NOMO-1 treated with dmso at 0.1 percent for 144 hours (cell line): ENCODE data around the gene SURF4.
"Not testable (repeated sequence)": the region's sequence is repeated elsewhere in the genome, so short reads cannot be mapped to it uniquely, and the experiment has no call there.

ENCODE experiments used
- DNase-seq: peaks from one replicate; lab custom pipeline; 2025; ENCODE audit not compliant: unreplicated experiment; lab: John Stamatoyannopoulos, UW

Gene SURF4

GRCh38 chr9:133335924-133336811, 39.7 kb downstream of the SURF4 start, which contains the start of gene SURF6:
SURF6 (minus strand) TSS chr9:133336188; CDS start chr9:133336132, 56 bp downstream.
- DNase-seq, result peak; percentile 92

GRCh38 chr9:133334888-133335287, 41.0 kb downstream of the SURF4 start:
- not testable (repeated sequence) for DNase-seq

GRCh38 chr9:133334161-133334560, 41.7 kb downstream of the SURF4 start:
- DNase-seq, result no peak

- DNase-seq, result no peak
Observed at GRCh38 chr9:133333566-133333965, 42.3 kb downstream of the SURF4 start.

- DNase-seq, result no peak
Observed at GRCh38 chr9:133333011-133333410, 42.8 kb downstream of the SURF4 start.

GRCh38 chr9:133332381-133332730, 43.5 kb downstream of the SURF4 start:
- DNase-seq, result no peak

GRCh38 chr9:133331641-133332380, 44.0 kb downstream of the SURF4 start:
- no peak for DNase-seq

- no peak for DNase-seq
Observed at GRCh38 chr9:133331221-133331620, 44.6 kb downstream of the SURF4 start.

- not testable (repeated sequence) for DNase-seq
Observed at GRCh38 chr9:133329306-133330156, 46.3 kb downstream of the SURF4 start.

GRCh38 chr9:133327834-133328484, 47.9 kb downstream of the SURF4 start:
- no peak for DNase-seq

- DNase-seq, result not testable (repeated sequence)
Observed at GRCh38 chr9:133327021-133327420, 48.8 kb downstream of the SURF4 start.

GRCh38 chr9:133323991-133324703, 51.7 kb downstream of the SURF4 start:
- DNase-seq, result no peak

GRCh38 chr9:133323211-133323610, 52.6 kb downstream of the SURF4 start:
- no peak for DNase-seq

- no peak for DNase-seq
Observed at GRCh38 chr9:133322701-133323100, 53.2 kb downstream of the SURF4 start.

- no peak for DNase-seq
Observed at GRCh38 chr9:133321411-133321935, 54.4 kb downstream of the SURF4 start.

- DNase-seq, result no peak
Observed at GRCh38 chr9:133320421-133320881, 55.4 kb downstream of the SURF4 start.

- not testable (repeated sequence) for DNase-seq
Observed at GRCh38 chr9:133317551-133317950, 58.3 kb downstream of the SURF4 start.

GRCh38 chr9:133315997-133316396, 59.9 kb downstream of the SURF4 start:
- no peak for DNase-seq
